Forelimb muscle (tissue), 1 donor: ENCODE measurements around the gene TEP1. TPM values are rescaled to one million over a fixed set of nuclear protein-coding genes. Genes with fewer than 3 reads are reported as not detected.
"Not testable (repeated sequence)": the region's sequence is repeated elsewhere in the genome, so short reads cannot be mapped to it uniquely, and the experiment has no call there.

Experiments used
- DNase-seq: peaks from one replicate; pipeline ENCODE4 v3.0.0-alpha.2; 2013; ENCODE audit warnings: low read depth
- polyA plus RNA-seq: library from polyadenylated mRNA; unstranded; fragments of 120-200 nt; gene quantifications from one replicate; pipeline ENCODE4 v1.2.1, GENCODE V29; 2013; ENCODE audit not compliant: insufficient read length

Gene TEP1
- polyA plus RNA-seq, 1 donor: 18.3 TPM

DNA sequence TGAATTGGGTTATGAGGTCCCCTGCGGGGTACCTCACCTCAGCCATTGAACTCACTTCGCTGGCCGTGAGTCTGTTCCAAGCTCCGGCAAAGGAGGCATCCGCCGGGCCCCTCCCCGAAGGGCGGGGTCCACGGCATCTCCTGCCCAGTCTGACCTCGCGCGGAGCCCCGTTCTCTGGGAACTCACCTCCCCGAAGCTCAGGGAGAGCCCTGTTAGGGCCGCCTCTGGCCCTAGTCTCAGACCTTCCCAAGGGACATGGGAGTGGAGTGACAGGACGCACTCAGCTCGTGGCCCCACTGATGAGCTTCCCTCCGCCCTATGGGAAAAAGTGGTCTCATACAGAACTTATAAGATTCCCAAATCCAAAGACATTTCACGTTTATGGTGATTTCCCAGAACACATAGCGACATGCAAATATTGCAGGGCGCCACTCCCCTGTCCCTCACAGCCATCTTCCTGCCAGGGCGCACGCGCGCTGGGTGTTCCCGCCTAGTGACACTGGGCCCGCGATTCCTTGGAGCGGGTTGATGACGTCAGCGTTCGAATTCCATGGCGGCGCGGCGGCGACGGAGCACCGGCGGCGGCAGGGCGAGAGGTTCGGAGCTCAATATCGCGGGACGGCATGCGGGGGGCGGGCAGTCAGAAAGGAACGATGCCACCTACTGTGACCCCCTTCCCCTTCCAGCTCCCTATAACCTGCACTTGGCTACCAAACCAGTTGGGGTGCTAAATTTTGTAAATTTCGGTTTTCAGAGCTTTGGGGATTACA is 70.0 kb downstream of the TEP1 start, which contains the start of gene PARP2:
Gene PARP2, plus strand, starts transcription at position 544 of the 770 bp plus-strand sequence. Its CDS starts 7 bp downstream, at position 551.
- peak; percentile 99 for DNase-seq

DNA sequence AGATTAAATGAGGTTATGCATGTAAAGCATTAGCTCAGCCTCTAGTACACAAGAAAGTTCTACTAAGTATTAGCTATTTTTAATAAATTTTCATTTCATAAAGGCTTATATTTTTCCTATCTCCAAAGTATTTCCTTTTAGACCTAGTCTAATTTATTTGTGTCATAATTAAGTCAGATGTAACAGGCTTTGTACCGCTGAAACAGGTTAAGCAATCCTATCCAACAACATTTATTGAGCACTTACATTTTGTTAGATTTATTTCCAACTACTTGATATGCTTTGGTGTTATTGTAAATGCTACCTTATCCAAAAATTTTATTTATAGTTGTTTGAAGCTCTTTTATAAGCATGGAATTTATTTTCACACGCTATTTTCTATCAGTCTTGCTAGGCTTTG is 71.7 kb downstream of the TEP1 start:
- DNase-seq: no peak

DNA sequence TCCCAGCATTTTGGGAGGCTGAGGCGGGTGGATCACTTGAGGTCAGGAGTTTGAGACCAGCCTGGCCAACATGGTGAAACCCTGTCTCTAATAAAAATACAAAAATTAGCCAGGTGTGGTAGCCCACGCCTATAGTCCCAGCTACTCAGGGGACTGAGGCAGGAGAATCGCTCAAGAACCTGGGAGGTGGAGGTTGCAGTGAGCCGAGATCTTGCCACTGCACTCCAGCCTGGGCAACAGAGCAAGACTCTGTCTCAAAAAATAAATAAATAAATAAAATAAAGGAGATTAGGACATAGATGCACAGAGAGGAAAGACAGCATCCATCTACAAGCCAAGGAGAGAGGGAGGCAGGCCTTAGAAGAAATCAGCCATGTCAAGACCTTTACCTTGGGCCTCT is 72.3 kb downstream of the TEP1 start:
- DNase-seq: not testable (repeated sequence)

DNA sequence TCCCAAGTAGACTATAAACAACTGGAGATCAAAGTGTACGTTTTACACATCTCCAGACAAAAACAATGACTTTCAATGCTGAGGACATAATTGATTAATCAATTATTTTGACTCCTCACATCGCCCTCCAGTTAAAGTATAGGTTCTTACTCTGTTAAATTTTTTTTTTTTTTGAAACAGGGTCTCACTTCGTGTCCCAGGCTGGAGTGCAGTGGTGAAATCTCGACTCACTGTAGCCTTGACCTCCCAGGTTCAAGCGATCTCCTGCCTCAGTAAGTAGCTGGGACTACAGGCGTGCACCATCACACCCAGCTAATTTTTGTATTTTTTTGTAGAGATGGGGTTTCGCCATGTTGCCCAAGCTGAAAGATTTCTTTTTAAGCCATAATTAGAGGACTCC is 79.3 kb downstream of the TEP1 start:
- DNase-seq: no peak

GRCh38 chr14:20333494-20333841 is 79.8 kb downstream of the TEP1 start:
- DNase-seq: no peak

DNA sequence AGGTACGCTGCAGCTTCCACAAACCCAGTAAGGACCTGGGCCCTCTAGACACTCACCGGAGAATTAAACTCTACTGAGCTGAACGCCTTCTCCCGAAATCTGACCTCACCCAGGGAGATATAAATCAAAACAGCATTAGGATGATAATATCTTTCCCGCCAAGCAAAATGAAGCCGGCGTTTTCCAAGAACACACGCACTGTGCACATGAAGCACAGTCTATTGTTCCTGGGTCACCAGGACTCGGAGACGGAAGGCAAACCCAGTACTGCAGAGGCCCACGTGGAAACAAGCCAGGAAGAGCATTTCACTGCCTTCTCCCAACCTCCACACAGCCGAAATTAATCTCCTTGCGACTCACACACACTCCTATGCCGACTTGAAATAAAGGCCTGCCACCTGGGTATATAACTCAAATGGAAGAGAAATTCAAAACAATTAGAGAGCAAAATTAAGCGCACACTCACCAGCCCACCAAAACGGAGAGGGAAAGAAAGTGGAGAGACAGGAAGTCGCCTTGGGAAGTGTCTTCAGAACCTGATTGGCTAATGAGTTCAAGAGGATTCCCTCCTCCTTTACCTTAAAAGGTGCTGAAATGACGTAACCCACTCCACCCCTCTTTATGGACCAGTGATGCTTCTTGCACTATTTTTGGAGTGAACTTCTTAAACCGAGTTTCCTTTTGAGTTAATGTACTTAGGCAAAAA is 80.4 kb downstream of the TEP1 start, which contains the start of gene CCNB1IP1:
Gene CCNB1IP1, minus strand, starts transcription at position 492 of the 706 bp plus-strand sequence. CDS start 16,756 bp downstream, outside the sequence.
- DNase-seq: peak; percentile 88

GRCh38 chr14:20332431-20332787 is 80.9 kb downstream of the TEP1 start:
- no peak for DNase-seq

- no peak for DNase-seq
Observed at GRCh38 chr14:20331053-20331613, 82.2 kb downstream of the TEP1 start.

DNA sequence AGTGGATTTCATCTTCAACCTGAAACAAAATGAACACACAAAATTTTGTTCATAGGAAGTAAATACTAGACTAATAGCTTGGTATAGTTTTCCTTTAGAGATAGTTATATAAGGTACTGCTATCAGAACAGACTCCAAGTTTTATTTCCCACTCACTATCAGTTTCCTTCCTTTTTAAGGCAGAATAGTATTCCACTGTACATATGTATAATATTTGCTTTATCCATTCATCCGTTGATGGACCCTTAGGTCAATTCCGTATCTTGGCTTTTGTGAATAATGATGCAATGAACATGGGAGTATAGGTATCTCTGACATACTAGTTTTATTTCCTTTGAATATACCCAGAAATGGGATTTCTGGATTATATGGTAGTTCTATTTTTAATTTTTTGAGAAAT is 83.9 kb downstream of the TEP1 start:
- DNase-seq: no peak

DNA sequence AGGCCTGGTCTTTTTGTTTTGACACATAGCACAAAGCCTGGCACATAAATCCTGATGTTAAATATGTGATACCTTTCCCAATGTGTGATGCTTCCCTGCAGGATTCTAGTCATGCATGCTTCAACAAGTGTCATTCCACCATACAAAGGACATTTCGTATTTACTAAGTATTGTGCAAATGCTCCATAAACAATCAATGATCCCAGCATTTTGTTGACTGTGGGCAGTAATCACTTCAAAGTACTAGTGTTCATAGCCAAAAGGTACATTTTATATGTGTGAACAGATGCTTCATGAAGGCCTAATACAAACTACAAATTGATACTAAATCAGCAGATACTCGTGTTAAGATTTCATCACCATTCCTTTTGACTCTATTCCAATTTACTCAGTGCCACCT is 84.6 kb downstream of the TEP1 start:
- no peak for DNase-seq

- DNase-seq: peak; percentile 65
Observed at GRCh38 chr14:20327005-20327869, 86.1 kb downstream of the TEP1 start.

- DNase-seq: no peak
Observed at GRCh38 chr14:20317720-20318119, 95.6 kb downstream of the TEP1 start.

Other genes with a start within 250 kb of the TEP1 start
- 0.04 TPM for gene OR11G2, start 222.6 kb downstream of the TEP1 start, polyA plus RNA-seq
- not detected for gene OR11H6, start 189.8 kb downstream of the TEP1 start, polyA plus RNA-seq
- gene OR11H7, start 184.5 kb downstream of the TEP1 start, polyA plus RNA-seq: 0.29 TPM
- not detected for gene OR11H4, start 174.2 kb downstream of the TEP1 start, polyA plus RNA-seq
- gene TTC5, start 107.5 kb downstream of the TEP1 start, polyA plus RNA-seq: 11.4 TPM
- gene CCNB1IP1, start 80.2 kb downstream of the TEP1 start, polyA plus RNA-seq: 62.2 TPM
- gene PARP2, start 69.9 kb downstream of the TEP1 start, polyA plus RNA-seq: 34.2 TPM
- gene KLHL33, start 22.7 kb upstream of the TEP1 start, polyA plus RNA-seq: 1.1 TPM
- 40.8 TPM for gene OSGEP, start 41.3 kb upstream of the TEP1 start, polyA plus RNA-seq
- 163 TPM for gene APEX1, start 41.7 kb upstream of the TEP1 start, polyA plus RNA-seq
- 21.0 TPM for gene PIP4P1, start 47.9 kb upstream of the TEP1 start, polyA plus RNA-seq
- 10.6 TPM for gene PNP, start 55.9 kb upstream of the TEP1 start, polyA plus RNA-seq
- gene RNASE10, start 92.0 kb upstream of the TEP1 start, polyA plus RNA-seq: 0.15 TPM
- gene RNASE9, start 147.5 kb upstream of the TEP1 start, polyA plus RNA-seq: not detected
- gene RNASE11, start 174.5 kb upstream of the TEP1 start, polyA plus RNA-seq: not detected
- not detected for gene RNASE12, start 177.9 kb upstream of the TEP1 start, polyA plus RNA-seq
- gene OR6S1, start 228.2 kb upstream of the TEP1 start, polyA plus RNA-seq: not detected